Keratinocyte (primary cell): ENCODE data around the gene CSMD2. TPM values are rescaled to one million over a fixed set of nuclear protein-coding genes. Genes with fewer than 3 reads are reported as not detected.

ENCODE experiments used
- DNase-seq: peaks from one replicate; pipeline ENCODE4 v3.0.0-alpha.2; 2011; ENCODE audit warnings: low read depth, missing footprints, low spot score
- FAIRE-seq: peaks from 2 replicates; lab custom pipeline; 2011; peaks lifted over from hg19 to GRCh38; lab: Jason Lieb, UNC
- H2AFZ ChIP-seq: 2 replicates; pipeline ENCODE4 v1.6.0; 2012; ENCODE audit warnings: low read length, control low read depth, inconsistent platforms; ENCODE audit not compliant: control insufficient read depth
- H3K27ac ChIP-seq: 2 replicates; pipeline ENCODE4 v1.5.1; 2011; ENCODE audit warnings: low read length; ENCODE audit not compliant: control insufficient read depth, insufficient read depth
- H3K27me3 ChIP-seq: 3 replicates; pipeline ENCODE4 v1.6.0; 2011; ENCODE audit warnings: low read length; ENCODE audit not compliant: control insufficient read depth, insufficient read depth; ENCODE audit errors: extremely low read depth
- H3K36me3 ChIP-seq, 2 experiments: 2 replicates in 1 of 2; 3 replicates in 1 of 2; pipeline ENCODE4 v1.5.1; 2011; ENCODE audit warnings: low read length in 2 of 2, mild to moderate bottlenecking in 1 of 2; ENCODE audit not compliant: control insufficient read depth in 2 of 2, insufficient read depth in 2 of 2; ENCODE audit errors: extremely low read depth in 1 of 2
- H3K4me1 ChIP-seq: 3 replicates; pipeline ENCODE4 v1.5.1; 2011; ENCODE audit warnings: low read length; ENCODE audit not compliant: control insufficient read depth, insufficient read depth; ENCODE audit errors: extremely low read depth
- H3K4me2 ChIP-seq: 3 replicates; pipeline ENCODE4 v1.6.0; 2011; ENCODE audit warnings: low read depth, low read length; ENCODE audit not compliant: control insufficient read depth, insufficient read depth; ENCODE audit errors: extremely low read depth
- H3K4me3 ChIP-seq, 3 experiments: fragments of 200-600 bp in 1 of 3; sonication (generic) in 1 of 3; 2 replicates in 2 of 3; 3 replicates in 1 of 3; pipeline ENCODE4 v1.5.1; 2011 to 2016; ENCODE audit warnings: low read length in 3 of 3, mild to moderate bottlenecking in 3 of 3, control low read depth in 2 of 3, inconsistent platforms in 1 of 3, low read depth in 1 of 3, mixed read lengths in 1 of 3, mixed run types in 1 of 3, moderate library complexity in 1 of 3; ENCODE audit not compliant: control insufficient read depth in 2 of 3, insufficient read depth in 2 of 3; ENCODE audit errors: extremely low read depth in 1 of 3
- H3K79me2 ChIP-seq: 2 replicates; pipeline ENCODE4 v1.6.0; 2012; ENCODE audit warnings: low read length; ENCODE audit not compliant: control insufficient read depth, insufficient read depth
- H3K9ac ChIP-seq: 3 replicates; pipeline ENCODE4 v1.6.0; 2011; ENCODE audit warnings: low read length; ENCODE audit not compliant: control insufficient read depth, insufficient read depth; ENCODE audit errors: extremely low read depth
- H3K9me1 ChIP-seq: 3 replicates; pipeline ENCODE4 v1.6.0; 2011; ENCODE audit warnings: low read length; ENCODE audit not compliant: control insufficient read depth, insufficient read depth; ENCODE audit errors: extremely low read depth
- H3K9me3 ChIP-seq: 2 replicates; pipeline ENCODE4 v1.5.1; 2012; ENCODE audit warnings: low read depth, low read length; ENCODE audit not compliant: control insufficient read depth
- H4K20me1 ChIP-seq: 3 replicates; pipeline ENCODE4 v1.6.0; 2011; ENCODE audit warnings: low read length; ENCODE audit not compliant: control insufficient read depth, insufficient read depth; ENCODE audit errors: extremely low read depth
- EZH2 ChIP-seq: IDR thresholded peaks from one replicate; pipeline ENCODE4 v1.6.1; 2012; ENCODE audit warnings: inconsistent platforms, mild to moderate bottlenecking, low read length, moderate library complexity
- dilution Hi-C: fragments of 300-500 bp; cut with MboI; formaldehyde crosslinking; loops from one replicate; pipeline ENCODE4 v1.7.0; 2020; ENCODE audit warnings: low sequenced_read_pairs; ENCODE audit not compliant: extremely low pct_ligation_motif_present
- polyA plus RNA-seq, 5 experiments: library from polyadenylated mRNA; depleted of rRNA in 3 of 5; stranded (reverse) in 3 of 5; stranded (forward) in 1 of 5; unstranded in 1 of 5; fragments of >200 nt; gene quantifications; 1 replicate in 1 of 5; 2 replicates in 3 of 5; 3 replicates in 1 of 5; pipeline versions ENCODE4 v1.2.1 to v1.2.3, GENCODE V29; 2011 to 2012; ENCODE audit warnings: missing spikeins in 2 of 5, low read depth in 1 of 5, low replicate concordance in 1 of 5
- TF ChIP-seq, protein P1 (sequence below), 3 experiments: IDR thresholded peaks in 1 of 3; conservative IDR thresholded peaks in 1 of 3; optimal IDR thresholded peaks in 1 of 3; 2 replicates in 2 of 3; 3 replicates in 1 of 3; pipeline versions ENCODE3 to v1.5.1; 2011; ENCODE audit warnings: low read length in 3 of 3, mild to moderate bottlenecking in 3 of 3, moderate library complexity in 2 of 3, control low read depth in 1 of 3, inconsistent platforms in 1 of 3; ENCODE audit not compliant: insufficient read depth in 2 of 3; ENCODE audit errors: extremely low read depth in 1 of 3

The CSMD2 gene
- polyA plus RNA-seq, 1 donor (not counting 4 experiments of a cell fraction or from before 2014, with no cell fraction given) = 2.0 TPM

DNA sequence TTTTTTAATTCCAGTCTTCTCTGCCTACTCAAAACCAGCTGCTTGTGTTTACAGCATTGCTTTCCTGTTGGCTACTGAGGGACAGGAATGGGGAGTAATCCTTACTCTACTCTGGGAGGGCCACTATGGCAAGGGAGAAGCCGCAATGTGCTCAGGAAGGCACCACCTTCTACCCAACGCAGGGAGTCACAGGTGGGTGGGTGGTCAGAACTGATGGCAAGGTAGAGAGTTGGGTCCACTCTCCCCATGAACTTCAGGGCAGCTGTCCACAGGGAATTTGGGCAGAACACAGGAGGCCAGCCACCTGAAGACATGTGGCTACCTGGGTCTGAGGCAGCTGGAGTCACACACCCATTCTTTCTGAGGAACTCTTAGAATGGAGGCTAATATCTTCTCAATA, 341.6 kb downstream of the CSMD2 start:
- dilution Hi-C loops = no loop called here
- H4K20me1 ChIP-seq = no peaks in the 10 kb centered on the region
- no peaks in the 10 kb centered on the region for H3K9me3 ChIP-seq

DNA sequence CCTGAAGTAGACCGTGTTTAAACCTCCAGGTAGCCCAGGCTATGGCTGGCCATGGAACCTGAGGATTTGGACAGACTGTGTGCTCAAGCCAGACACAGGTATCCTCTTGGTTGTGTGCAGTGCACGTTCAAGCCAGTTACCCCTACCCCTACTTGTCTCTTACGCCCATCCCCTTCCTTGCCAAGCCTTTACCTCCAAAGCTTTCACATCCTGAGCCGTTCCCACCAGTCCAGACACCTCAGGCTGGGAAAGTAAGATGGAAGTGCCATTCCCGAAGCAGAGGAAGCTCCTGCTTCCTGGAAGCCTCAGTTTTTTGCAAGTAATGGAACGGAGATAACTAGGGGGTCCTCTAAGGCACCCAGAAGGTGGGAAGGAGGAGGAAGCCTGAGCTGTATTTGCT, 342.6 kb downstream of the CSMD2 start:
- Histone ChIP-seq H2AFZ (no peak overlapping the region), H3K27me3 (no peaks in the 10 kb centered on the region), H3K4me3 (no peak overlapping the region), H3K27ac (no peak overlapping the region), H3K9me1 (no peaks in the 10 kb centered on the region), H3K79me2 (no peaks in the 10 kb centered on the region), H3K36me3 (no peaks in the 10 kb centered on the region), H3K4me2 (no peak overlapping the region), H4K20me1 (no peaks in the 10 kb centered on the region), H3K4me1 (no peaks in the 10 kb centered on the region), H3K9ac (no peak overlapping the region), H3K9me3 (no peaks in the 10 kb centered on the region)
- TF ChIP-seq EZH2 = no peak
- TF ChIP-seq, protein P1, sequence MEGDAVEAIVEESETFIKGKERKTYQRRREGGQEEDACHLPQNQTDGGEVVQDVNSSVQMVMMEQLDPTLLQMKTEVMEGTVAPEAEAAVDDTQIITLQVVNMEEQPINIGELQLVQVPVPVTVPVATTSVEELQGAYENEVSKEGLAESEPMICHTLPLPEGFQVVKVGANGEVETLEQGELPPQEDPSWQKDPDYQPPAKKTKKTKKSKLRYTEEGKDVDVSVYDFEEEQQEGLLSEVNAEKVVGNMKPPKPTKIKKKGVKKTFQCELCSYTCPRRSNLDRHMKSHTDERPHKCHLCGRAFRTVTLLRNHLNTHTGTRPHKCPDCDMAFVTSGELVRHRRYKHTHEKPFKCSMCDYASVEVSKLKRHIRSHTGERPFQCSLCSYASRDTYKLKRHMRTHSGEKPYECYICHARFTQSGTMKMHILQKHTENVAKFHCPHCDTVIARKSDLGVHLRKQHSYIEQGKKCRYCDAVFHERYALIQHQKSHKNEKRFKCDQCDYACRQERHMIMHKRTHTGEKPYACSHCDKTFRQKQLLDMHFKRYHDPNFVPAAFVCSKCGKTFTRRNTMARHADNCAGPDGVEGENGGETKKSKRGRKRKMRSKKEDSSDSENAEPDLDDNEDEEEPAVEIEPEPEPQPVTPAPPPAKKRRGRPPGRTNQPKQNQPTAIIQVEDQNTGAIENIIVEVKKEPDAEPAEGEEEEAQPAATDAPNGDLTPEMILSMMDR (optimal IDR thresholded peaks at IDR 0.05 in 1 of 3, IDR thresholded peaks at IDR 0.05 in 1 of 3, conservative IDR thresholded peaks at IDR 0.05 in 1 of 3; ENCODE audit: extremely low read depth in 1 of 3, insufficient read depth in 2 of 3, low read length in 3 of 3) = no peak
- DNase-seq (no peak), FAIRE-seq (no peak)
- dilution Hi-C loops = no loop called here

More for the DNA sequence above, 341.6 kb downstream of the CSMD2 start:
- H3K4me1 ChIP-seq = no peaks in the 10 kb centered on the region
- no peaks in the 10 kb centered on the region for H3K36me3 ChIP-seq
- no peaks in the 10 kb centered on the region for H3K27me3 ChIP-seq
- TF ChIP-seq, protein P1 (optimal IDR thresholded peaks at IDR 0.05 in 1 of 3, IDR thresholded peaks at IDR 0.05 in 1 of 3, conservative IDR thresholded peaks at IDR 0.05 in 1 of 3; ENCODE audit: extremely low read depth in 1 of 3, insufficient read depth in 2 of 3, low read length in 3 of 3) = no peak
- TF ChIP-seq EZH2 = no peak
- H3K27ac ChIP-seq = no peak overlapping the region
- H3K79me2 ChIP-seq = no peaks in the 10 kb centered on the region
- no peak overlapping the region for H3K4me2 ChIP-seq
- no peak overlapping the region for H3K4me3 ChIP-seq
- H3K9me1 ChIP-seq = no peaks in the 10 kb centered on the region
- H3K9ac ChIP-seq = no peak overlapping the region
- no peak for FAIRE-seq
- H2AFZ ChIP-seq = no peak overlapping the region
- DNase-seq = no peak
